PFSK-1 (cell line): ENCODE measurements around the gene TH.

Experiments
- POLR2AphosphoS5 ChIP-seq: IDR thresholded peaks from 2 replicates; pipeline ENCODE4 v1.6.1; 2012; ENCODE audit warnings: low read depth, mild to moderate bottlenecking, control low read depth, low read length, moderate library complexity
- TAF1 ChIP-seq: IDR thresholded peaks from 2 replicates; pipeline ENCODE4 v1.6.1; 2012; ENCODE audit warnings: low read length, control low read depth, borderline replicate concordance; ENCODE audit not compliant: insufficient read depth

DNA sequence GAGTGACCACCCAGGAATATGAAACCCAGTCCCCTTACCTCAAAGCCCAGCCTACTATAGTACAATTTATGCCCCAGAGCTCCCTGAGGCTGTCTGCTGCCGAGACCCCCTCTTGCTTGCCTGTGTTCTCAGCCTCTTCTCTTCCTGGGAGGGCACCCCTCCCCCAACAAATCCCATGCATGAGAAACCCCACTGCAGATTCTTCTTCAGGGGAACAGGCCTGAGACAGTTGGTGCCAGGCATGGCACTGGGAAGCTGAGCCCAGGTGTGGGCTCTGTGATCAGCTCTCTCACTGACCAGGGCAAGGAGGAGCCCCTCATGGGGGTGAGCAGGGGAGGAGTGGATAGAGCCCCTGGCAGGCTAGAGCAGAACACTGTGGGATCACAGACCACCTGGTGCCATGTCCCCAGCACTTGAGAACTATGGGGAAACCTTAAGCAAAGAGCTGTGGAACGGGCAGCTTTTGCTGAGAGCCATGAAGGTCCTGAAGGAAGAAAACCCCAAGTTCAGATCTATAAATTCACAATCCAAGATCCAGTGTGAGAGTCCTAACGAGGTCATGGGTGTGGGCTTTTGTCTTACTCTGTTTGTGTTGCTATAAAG, 46.5 kb upstream of the TH start:
- no peak for TF ChIP-seq TAF1
- TF ChIP-seq POLR2AphosphoS5: no peak
